ENCODE data around the gene FHOD1. TPM values are rescaled to one million over a fixed set of nuclear protein-coding genes. Genes with fewer than 3 reads are reported as not detected.

The FHOD1 gene
- polyA plus RNA-seq, 2 donors = 6.3 to 11.4 TPM

DNA sequence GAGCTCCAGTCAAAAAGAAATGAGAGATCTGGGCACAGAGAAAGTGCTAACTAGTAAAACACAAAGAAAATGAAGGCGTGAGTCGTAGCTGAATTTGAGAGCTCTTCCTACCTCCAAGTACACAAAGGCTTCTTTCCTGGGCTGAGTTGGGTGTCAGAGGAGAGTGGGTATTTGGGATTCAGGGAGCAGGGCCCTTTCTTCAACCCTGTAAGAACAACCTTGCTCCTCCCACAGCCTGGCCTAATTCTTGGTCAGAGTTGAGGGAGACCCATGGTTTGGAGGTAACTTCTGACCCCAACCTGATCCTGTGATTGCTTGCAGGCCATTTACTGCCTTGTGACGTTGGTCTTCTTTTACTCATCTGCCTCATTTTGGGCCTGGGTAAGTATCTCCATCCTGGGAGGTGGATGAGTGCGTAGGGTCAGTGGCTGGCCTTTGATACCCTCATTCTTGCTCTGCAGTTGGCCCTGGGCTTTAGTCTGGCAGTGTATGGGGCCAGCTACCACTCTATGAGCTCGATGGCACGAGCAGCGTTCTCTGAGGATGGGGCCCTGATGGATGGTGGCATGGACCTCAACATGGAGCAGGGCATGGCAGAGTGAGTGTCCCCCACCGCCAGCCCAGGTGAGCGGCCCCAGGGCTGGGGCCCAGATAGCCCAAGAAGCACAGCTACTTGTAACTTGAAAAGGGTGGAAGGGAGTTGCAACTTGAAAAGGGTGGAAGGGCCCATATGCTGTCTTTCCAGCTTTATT, 19.1 kb downstream of the FHOD1 start:
- peaks cover 18 to 30% of the 10 kb centered on the region in 2 donors for H3K36me3 ChIP-seq (ENCODE audit: control insufficient read depth in 2 of 2, insufficient read depth in 2 of 2, low read length in 1 of 2)
- H3K27ac ChIP-seq (ENCODE audit: low read depth in 2 of 2, low read length in 1 of 2) = no peak overlapping the region
- no peaks in the 10 kb centered on the region for H3K9me3 ChIP-seq (ENCODE audit: control insufficient read depth in 2 of 2, insufficient read depth in 1 of 2, low read depth in 1 of 2, low read length in 1 of 2)
- 84 to 90% methylated on average over 9 of the region's 9 CpGs for WGBS, 2 donors
- H3K4me1 ChIP-seq (ENCODE audit: control insufficient read depth in 2 of 2, insufficient read depth in 2 of 2, low read length in 1 of 2) = peaks cover 0 to 11% of the 10 kb centered on the region in 2 donors
- peak overlapping the region in 1 of 2 donors; percentile 97 for H3K4me3 ChIP-seq (ENCODE audit: low read depth in 1 of 2, low read length in 2 of 2)
- no peaks in the 10 kb centered on the region for H3K27me3 ChIP-seq (ENCODE audit: control insufficient read depth in 1 of 2, insufficient read depth in 2 of 2, low read length in 2 of 2)

DNA sequence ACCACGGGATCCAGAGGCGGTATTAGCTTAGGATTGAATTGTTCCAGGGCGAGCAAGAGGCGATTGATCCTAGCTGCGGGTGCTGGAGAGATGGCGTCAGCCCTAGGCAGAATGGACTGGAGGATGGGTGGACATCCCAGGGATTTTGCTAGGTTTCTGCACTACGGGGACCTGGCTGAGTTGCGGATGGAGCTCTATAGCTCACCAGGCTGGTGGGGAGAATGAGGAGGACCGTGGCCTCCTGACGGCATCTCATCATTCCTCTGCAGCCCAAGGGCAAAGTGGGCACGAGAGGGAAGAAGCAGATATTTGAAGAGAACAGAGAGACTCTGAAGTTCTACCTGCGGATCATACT, 19.7 kb downstream of the FHOD1 start:
- peak overlapping the region; percentile 97 to 98 for H3K4me3 ChIP-seq (ENCODE audit: low read depth in 1 of 2, low read length in 2 of 2)
- 13 to 14% methylated on average over 12 of the region's 12 CpGs for WGBS, 2 donors
- H3K36me3 ChIP-seq (ENCODE audit: control insufficient read depth in 2 of 2, insufficient read depth in 2 of 2, low read length in 1 of 2) = peaks cover 18 to 30% of the 10 kb centered on the region in 2 donors
- H3K27ac ChIP-seq (ENCODE audit: low read depth in 2 of 2, low read length in 1 of 2) = peak overlapping the region; percentile 69 to 88
- no peaks in the 10 kb centered on the region for H3K9me3 ChIP-seq (ENCODE audit: control insufficient read depth in 2 of 2, insufficient read depth in 1 of 2, low read depth in 1 of 2, low read length in 1 of 2)
- H3K4me1 ChIP-seq (ENCODE audit: control insufficient read depth in 2 of 2, insufficient read depth in 2 of 2, low read length in 1 of 2) = peaks cover 0 to 11% of the 10 kb centered on the region in 2 donors
- H3K27me3 ChIP-seq (ENCODE audit: control insufficient read depth in 1 of 2, insufficient read depth in 2 of 2, low read length in 2 of 2) = no peaks in the 10 kb centered on the region

DNA sequence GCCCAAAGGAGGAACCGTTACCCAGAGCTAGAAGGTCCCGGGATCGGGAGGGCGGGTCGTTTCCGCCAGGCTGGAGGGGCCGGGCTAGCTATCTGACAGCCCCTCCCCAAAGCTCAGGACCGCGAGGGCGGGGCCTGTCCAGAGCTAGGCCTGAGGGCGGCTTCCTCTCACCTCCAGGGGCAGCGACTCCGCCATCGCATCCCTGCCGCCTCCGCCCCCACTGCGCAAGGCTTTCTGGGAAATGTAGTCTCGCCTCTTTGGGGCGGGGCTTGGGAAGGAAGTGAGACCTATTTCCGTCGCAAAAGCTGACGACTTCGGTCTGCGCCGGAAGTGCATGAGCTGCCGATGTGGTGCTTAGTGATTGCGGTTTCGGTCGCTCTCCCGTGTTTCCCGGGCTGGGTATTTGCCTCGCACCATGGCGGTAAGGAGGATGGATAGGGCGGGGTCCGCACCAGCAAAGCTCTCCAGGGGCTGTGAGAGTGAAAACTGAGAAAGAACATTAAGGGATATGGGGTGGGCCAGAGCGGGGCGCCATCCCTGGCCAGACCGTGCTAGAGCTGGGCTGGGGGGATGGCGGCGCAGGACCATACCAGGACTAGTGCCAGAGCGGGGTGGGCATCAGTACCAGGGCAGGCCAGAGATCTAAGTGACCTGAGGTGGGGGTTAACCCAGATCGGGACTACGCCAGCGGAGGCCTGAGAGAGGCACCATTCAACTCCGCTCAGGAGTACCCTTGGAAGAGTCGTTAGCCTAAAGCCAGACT, 20.3 kb downstream of the FHOD1 start, which contains the start of gene TMEM208:
Gene TMEM208 (plus strand): TSS at position 327 of the 763 bp plus-strand sequence. CDS start 89 bp downstream, at position 416.
- H3K27me3 ChIP-seq (ENCODE audit: control insufficient read depth in 1 of 2, insufficient read depth in 2 of 2, low read length in 2 of 2) = no peaks in the 10 kb centered on the region
- peak within 1 kb of the TSS; percentile 82 to 88 for H3K27ac ChIP-seq (ENCODE audit: low read depth in 2 of 2, low read length in 1 of 2)
- no peaks in the 10 kb centered on the region for H3K9me3 ChIP-seq (ENCODE audit: control insufficient read depth in 2 of 2, insufficient read depth in 1 of 2, low read depth in 1 of 2, low read length in 1 of 2)
- peak within 1 kb of the TSS; percentile 97 to 98 for H3K4me3 ChIP-seq (ENCODE audit: low read depth in 1 of 2, low read length in 2 of 2)
- peaks cover 0 to 11% of the 10 kb centered on the region in 2 donors for H3K4me1 ChIP-seq (ENCODE audit: control insufficient read depth in 2 of 2, insufficient read depth in 2 of 2, low read length in 1 of 2)
- peaks cover 18 to 30% of the 10 kb centered on the region in 2 donors for H3K36me3 ChIP-seq (ENCODE audit: control insufficient read depth in 2 of 2, insufficient read depth in 2 of 2, low read length in 1 of 2)
- WGBS, 2 donors = 1% methylated on average over 45 to 46 of the region's 46 CpGs

DNA sequence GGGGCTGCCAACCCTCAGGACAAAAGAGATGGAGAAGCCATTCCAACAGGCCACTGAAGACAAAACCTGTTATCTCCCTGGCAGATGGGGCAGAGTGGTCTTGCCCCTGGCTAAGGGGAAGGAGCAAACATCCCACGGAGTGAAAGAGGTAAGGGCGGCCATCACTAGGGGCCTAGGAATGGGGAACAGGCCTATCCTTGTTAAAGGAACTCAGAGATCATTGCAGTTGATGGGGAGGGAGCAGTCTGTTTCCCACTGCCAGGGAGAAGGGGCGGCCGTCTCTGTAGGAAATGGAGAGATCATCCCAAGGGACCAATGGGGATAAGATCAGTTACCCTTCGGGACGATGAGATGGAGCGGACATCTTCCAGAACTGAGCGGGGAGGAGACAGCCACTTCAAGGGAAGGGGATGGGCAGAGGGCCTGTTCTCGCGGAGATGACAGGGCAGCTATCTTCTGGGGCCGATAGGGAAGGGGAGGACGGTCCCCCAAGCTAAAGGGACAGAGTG, 20.9 kb downstream of the FHOD1 start:
- no peaks in the 10 kb centered on the region for H3K9me3 ChIP-seq (ENCODE audit: control insufficient read depth in 2 of 2, insufficient read depth in 1 of 2, low read depth in 1 of 2, low read length in 1 of 2)
- WGBS, 2 donors = 12 to 13% methylated on average over 12 of the region's 12 CpGs

DNA sequence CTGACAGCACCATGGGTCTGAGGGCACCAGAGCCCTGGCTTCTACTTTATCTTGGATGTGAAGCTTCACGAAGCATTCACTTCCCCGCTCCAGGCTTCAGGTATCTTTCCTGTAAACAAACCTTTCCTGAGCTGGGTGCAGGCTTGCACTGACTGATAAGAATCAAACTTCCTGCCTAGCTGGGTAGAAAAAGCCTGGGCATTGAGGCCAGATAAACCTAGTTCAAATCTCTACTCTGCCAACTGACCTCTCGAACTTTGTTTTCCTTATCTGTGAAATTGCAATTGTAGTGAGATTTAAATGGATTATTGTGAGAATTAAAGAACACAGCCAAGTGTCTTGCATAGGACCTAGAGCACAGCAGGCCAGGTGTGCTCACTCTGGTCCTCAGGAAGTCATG, 23.3 kb downstream of the FHOD1 start:
- Histone ChIP-seq H3K27me3 (ENCODE audit: control insufficient read depth in 1 of 2, insufficient read depth in 2 of 2, low read length in 2 of 2) (no peaks in the 10 kb centered on the region), H3K9me3 (ENCODE audit: control insufficient read depth in 2 of 2, insufficient read depth in 1 of 2, low read depth in 1 of 2, low read length in 1 of 2) (no peaks in the 10 kb centered on the region), H3K4me1 (ENCODE audit: control insufficient read depth in 2 of 2, insufficient read depth in 2 of 2, low read length in 1 of 2) (peaks cover 0 to 11% of the 10 kb centered on the region in 2 donors), H3K36me3 (ENCODE audit: control insufficient read depth in 2 of 2, insufficient read depth in 2 of 2, low read length in 1 of 2) (peaks cover 2 to 5% of the 10 kb centered on the region in 2 donors), H3K27ac (ENCODE audit: low read depth in 2 of 2, low read length in 1 of 2) (no peak overlapping the region), H3K4me3 (ENCODE audit: low read depth in 1 of 2, low read length in 2 of 2) (no peak overlapping the region)
- 52 to 63% methylated on average over 3 of the region's 3 CpGs for WGBS, 2 donors

More for the DNA sequence above, 20.9 kb downstream of the FHOD1 start:
- H3K4me3 ChIP-seq (ENCODE audit: low read depth in 1 of 2, low read length in 2 of 2) = peak overlapping the region; percentile 97 to 98
- H3K36me3 ChIP-seq (ENCODE audit: control insufficient read depth in 2 of 2, insufficient read depth in 2 of 2, low read length in 1 of 2) = peaks cover 12 to 24% of the 10 kb centered on the region in 2 donors
- H3K27ac ChIP-seq (ENCODE audit: low read depth in 2 of 2, low read length in 1 of 2) = peak overlapping the region; percentile 81 to 82
- H3K4me1 ChIP-seq (ENCODE audit: control insufficient read depth in 2 of 2, insufficient read depth in 2 of 2, low read length in 1 of 2) = peaks cover 0 to 11% of the 10 kb centered on the region in 2 donors
- no peaks in the 10 kb centered on the region for H3K27me3 ChIP-seq (ENCODE audit: control insufficient read depth in 1 of 2, insufficient read depth in 2 of 2, low read length in 2 of 2)

DNA sequence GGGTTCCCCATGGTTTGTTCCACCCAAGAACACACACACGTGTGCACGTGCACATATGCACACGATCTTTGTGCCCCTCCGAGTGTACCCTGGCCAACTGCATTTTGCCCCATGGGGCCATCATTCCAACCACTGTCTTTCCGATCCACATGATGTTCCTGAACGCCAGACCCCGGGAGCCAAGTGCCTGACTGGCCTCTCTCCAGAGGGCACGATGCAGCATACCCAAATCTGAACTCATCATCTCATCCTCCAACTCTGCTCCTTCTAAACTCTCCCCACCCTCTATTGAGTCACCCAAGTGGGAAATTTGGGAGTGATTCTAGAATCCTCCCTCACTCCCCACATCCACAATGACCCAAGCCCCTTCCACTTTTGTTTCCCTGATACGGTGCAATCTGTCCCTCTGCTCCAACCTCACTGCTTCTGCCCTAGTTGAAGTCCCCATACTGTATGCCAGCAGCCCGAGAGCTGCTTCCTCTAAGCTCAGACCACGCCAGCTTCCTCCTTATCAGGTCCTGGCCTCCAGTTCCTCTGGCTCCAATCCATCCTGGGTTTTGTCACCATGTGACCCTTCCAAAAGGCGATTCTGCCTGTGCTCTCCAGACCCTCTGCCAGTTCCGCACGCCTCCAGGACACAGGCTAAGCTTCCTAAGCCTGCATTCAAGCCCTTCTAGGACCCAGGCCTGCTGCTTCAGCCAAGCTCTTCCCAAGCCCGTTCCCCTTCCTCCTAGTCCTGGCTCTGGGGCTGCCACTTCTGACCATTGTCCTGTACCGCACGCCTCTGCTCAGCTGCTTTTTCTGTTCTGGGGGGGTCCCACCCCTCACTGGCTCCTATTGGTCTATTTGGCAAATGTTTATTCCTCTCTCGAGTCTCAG, 30.4 kb downstream of the FHOD1 start:
- Histone ChIP-seq H3K9me3 (ENCODE audit: control insufficient read depth in 2 of 2, insufficient read depth in 1 of 2, low read depth in 1 of 2, low read length in 1 of 2) (no peaks in the 10 kb centered on the region), H3K27ac (ENCODE audit: low read depth in 2 of 2, low read length in 1 of 2) (peak overlapping the region in 1 of 2 donors; percentile 18), H3K27me3 (ENCODE audit: control insufficient read depth in 1 of 2, insufficient read depth in 2 of 2, low read length in 2 of 2) (no peaks in the 10 kb centered on the region), H3K36me3 (ENCODE audit: control insufficient read depth in 2 of 2, insufficient read depth in 2 of 2, low read length in 1 of 2) (peaks cover 0 to 2% of the 10 kb centered on the region in 2 donors), H3K4me3 (ENCODE audit: low read depth in 1 of 2, low read length in 2 of 2) (no peak overlapping the region), H3K4me1 (ENCODE audit: control insufficient read depth in 2 of 2, insufficient read depth in 2 of 2, low read length in 1 of 2) (no peaks in the 10 kb centered on the region)
- WGBS, 2 donors = 70% methylated on average over 18 of the region's 18 CpGs

DNA sequence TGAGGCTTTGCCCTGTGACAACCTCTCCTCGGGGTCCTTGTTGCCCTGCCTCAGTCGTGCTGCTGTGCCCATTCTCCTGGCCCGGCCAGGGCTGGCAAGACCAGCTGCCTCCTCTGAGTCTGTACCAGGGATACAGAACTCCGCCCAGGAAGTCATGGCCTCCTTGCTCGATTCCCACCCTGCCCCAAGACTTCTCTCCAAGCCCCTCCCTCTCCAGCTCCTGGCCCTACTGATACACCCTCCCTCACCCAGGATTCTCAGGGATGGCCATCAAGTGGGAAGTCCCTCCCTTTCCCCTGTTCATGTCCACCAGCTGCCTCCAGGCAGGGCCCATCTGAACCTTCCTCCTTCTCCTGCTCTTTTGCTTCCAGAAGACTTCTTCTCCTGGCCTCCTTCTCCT, 31.6 kb downstream of the FHOD1 start:
- Histone ChIP-seq H3K27ac (ENCODE audit: low read depth in 2 of 2, low read length in 1 of 2) (no peak overlapping the region), H3K27me3 (ENCODE audit: control insufficient read depth in 1 of 2, insufficient read depth in 2 of 2, low read length in 2 of 2) (no peaks in the 10 kb centered on the region), H3K9me3 (ENCODE audit: control insufficient read depth in 2 of 2, insufficient read depth in 1 of 2, low read depth in 1 of 2, low read length in 1 of 2) (no peaks in the 10 kb centered on the region), H3K4me1 (ENCODE audit: control insufficient read depth in 2 of 2, insufficient read depth in 2 of 2, low read length in 1 of 2) (no peaks in the 10 kb centered on the region), H3K4me3 (ENCODE audit: low read depth in 1 of 2, low read length in 2 of 2) (no peak overlapping the region), H3K36me3 (ENCODE audit: control insufficient read depth in 2 of 2, insufficient read depth in 2 of 2, low read length in 1 of 2) (peaks cover 1 to 2% of the 10 kb centered on the region in 2 donors)
- 72 to 80% methylated on average over 5 of the region's 5 CpGs for WGBS, 2 donors

DNA sequence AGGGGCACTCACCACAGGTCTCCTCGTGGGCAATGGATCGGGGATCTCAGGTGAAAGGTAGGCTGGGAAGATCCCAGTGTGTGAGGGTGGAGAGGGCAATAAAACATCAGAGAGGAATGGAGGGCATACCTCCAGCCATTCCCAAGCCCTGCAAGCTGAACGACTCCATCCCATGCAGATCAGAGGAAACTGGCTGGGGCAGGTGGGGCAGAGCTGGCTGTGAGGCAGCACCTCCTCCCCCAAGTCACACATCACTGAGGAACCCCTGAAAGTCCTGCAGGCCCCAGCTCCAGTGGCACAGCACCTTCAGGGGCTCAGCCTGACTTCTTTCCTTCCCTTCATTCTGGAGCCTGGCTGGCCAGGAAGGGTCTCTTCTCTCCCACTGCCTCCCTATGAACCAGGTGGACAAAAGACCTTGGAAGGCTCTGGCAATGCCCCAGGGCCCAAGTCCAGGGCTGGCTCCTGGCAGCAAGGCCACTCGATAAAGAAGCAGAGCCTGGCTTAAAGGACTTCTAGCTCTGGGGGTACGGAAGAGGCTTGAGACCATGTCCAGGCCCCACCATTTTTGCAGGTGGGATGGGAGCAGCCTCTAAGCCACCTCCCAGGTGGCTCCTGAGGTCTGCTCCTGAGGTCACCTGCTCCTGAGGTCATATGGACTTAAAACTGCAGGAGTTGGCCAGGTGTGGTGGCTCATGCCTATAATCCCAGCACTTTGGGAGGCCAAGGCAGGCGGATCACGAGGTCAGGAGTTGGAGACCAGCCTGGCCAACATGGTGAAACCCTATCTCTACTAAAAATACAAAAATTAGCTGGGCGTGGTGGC, 33.9 kb downstream of the FHOD1 start:
- H3K36me3 ChIP-seq (ENCODE audit: control insufficient read depth in 2 of 2, insufficient read depth in 2 of 2, low read length in 1 of 2) = peaks cover 2% of the 10 kb centered on the region in 2 donors

More for the DNA sequence above, 33.9 kb downstream of the FHOD1 start:
- Histone ChIP-seq H3K4me3 (ENCODE audit: low read depth in 1 of 2, low read length in 2 of 2) (no peak overlapping the region), H3K9me3 (ENCODE audit: control insufficient read depth in 2 of 2, insufficient read depth in 1 of 2, low read depth in 1 of 2, low read length in 1 of 2) (no peaks in the 10 kb centered on the region), H3K4me1 (ENCODE audit: control insufficient read depth in 2 of 2, insufficient read depth in 2 of 2, low read length in 1 of 2) (no peaks in the 10 kb centered on the region), H3K27me3 (ENCODE audit: control insufficient read depth in 1 of 2, insufficient read depth in 2 of 2, low read length in 2 of 2) (no peaks in the 10 kb centered on the region), H3K27ac (ENCODE audit: low read depth in 2 of 2, low read length in 1 of 2) (no peak overlapping the region)
- 78 to 79% methylated on average over 8 of the region's 8 CpGs for WGBS, 2 donors
